Fibroblast of mammary gland (primary cell): ENCODE data around the gene MARK2.

Experiments
- DNase-seq: peaks from one replicate; pipeline ENCODE4 v3.0.0-alpha.2; 2010; ENCODE audit warnings: low read depth
- H3K4me3 ChIP-seq: 2 replicates; pipeline ENCODE4 v1.5.1; 2011; ENCODE audit warnings: low read depth, mild to moderate bottlenecking, low read length, moderate library complexity; ENCODE audit not compliant: control insufficient read depth
- TF ChIP-seq, protein P1 (sequence below): conservative IDR thresholded peaks from 2 replicates; pipeline ENCODE4 v1.5.1; 2011; ENCODE audit warnings: low read depth, low read length, inconsistent platforms; ENCODE audit not compliant: control insufficient read depth, insufficient read depth

Gene MARK2

DNA sequence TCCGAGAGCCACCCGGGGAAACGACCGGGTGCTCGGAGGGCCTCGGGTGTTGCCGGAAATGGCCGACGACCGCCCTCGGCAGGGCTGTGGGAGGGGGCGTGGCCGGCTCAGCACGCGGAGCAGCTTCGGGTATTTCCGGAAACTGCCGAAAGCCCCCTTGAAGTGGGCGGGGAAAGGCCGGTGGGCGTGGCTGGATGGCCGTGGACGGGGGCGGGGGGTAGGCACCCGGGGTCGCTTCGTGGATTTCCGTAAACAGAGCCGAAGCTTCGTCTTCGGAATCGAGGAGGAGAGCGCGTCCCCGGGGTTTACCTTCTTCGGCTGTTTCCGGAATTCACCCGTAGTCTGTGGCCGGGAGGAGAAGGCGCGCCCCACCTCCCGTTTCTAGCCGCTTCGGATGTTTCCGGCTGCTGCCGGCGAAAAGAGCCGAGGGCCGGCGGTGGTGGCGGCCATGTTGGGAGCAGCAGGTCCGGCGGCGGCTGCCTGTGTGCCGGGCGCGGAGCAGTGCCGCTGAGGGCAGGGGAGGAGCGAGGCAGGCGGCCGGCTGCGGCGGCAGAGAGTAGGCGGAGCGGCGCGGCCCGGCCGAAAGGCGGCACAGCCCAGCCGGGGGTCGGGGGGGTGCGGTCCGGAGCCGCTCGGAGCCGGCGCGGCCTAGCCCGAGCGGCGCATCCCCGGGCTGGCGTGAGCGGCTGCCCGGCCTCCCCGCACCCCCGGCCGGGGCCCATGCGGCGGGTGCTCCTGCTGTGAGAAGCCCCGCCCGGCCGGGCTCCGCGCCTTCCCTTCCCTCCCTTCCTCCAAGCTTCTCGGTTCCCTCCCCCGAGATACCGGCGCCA, at the start of gene MARK2:
TSS of gene MARK2 (plus strand) at position 433 of the 830 bp plus-strand sequence. CDS start at position 830, 397 bp downstream.
- peak within 1 kb of the TSS; percentile 92 for H3K4me3 ChIP-seq
- TF ChIP-seq, protein P1, sequence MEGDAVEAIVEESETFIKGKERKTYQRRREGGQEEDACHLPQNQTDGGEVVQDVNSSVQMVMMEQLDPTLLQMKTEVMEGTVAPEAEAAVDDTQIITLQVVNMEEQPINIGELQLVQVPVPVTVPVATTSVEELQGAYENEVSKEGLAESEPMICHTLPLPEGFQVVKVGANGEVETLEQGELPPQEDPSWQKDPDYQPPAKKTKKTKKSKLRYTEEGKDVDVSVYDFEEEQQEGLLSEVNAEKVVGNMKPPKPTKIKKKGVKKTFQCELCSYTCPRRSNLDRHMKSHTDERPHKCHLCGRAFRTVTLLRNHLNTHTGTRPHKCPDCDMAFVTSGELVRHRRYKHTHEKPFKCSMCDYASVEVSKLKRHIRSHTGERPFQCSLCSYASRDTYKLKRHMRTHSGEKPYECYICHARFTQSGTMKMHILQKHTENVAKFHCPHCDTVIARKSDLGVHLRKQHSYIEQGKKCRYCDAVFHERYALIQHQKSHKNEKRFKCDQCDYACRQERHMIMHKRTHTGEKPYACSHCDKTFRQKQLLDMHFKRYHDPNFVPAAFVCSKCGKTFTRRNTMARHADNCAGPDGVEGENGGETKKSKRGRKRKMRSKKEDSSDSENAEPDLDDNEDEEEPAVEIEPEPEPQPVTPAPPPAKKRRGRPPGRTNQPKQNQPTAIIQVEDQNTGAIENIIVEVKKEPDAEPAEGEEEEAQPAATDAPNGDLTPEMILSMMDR = no peak
- peak; percentile 96 for DNase-seq

DNA sequence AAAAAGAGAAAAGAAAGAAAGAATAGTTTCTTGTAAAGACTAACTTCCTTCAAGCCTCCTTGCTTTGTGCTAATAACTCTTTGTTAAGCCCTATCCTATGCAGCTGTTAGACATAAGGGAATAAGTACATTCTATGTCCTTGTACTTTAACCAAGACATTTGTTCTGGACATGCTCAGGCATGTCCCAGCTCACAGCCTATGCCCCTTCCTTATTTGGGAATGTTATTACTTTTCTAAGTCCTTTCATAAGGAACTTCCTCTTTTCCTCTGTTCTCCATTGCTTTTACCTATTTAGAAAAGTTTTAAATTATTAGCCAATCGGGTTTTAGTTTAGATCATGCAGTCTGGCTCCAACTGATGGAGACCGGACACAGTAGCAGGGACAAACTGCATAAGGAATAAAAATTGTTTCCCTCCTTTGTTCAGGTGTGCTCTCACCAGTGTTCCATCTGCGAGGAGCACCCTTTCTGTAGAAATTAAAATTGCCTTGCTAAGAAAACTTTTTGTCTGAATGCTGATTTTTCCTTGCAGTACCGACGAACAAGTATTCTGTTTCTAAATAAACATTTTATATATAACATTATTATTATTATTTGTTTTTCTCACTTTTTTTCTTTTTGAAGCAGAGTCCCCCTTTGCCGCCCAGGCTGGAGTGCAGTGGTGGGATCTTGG, 47.3 kb upstream of the MARK2 start:
- peak; percentile 15 for DNase-seq
- TF ChIP-seq, protein P1 = no peak
- no peak overlapping the region for H3K4me3 ChIP-seq

DNA sequence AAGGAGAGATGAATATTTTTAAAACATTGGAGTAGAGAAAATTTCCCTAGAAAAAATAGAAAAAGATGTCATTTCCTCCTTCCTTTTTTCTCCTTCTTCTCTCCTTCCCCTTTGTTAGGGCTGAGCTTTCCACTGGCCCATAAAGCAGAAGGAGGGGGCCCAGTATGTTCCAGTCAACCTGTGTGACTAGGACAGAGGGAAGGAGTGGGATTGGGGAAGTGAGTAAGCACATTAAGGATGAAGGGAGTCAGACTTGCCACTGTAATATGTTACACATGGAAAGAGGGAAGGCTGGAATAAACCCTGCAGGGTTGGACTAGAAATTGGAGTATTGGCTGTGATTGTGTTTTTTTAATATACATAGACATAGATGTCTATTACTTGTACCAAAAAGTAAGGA, 45.7 kb upstream of the MARK2 start:
- TF ChIP-seq, protein P1 = no peak
- no peak overlapping the region for H3K4me3 ChIP-seq
- peak; percentile 53 for DNase-seq

DNA sequence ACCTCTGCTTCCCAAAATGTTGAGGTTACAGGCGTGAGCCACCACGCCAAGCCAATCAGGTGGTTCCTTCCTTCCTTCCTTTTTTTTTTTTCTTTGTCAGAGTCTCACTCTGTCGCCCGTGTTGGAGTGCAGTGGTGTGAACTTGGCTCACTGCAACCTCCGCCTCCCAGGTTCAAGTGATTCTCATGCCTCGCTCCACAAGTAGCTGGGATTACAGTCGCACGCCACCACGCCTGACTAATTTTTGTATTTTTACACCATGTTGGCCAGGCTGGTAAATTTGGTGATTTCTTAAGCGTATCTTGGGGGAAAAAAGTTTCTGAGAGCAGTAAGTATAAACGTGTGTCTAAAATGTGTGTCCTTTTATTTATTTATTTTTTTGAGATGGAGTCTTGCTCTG, 43.8 kb upstream of the MARK2 start:
- TF ChIP-seq, protein P1 = no peak
- H3K4me3 ChIP-seq = no peak overlapping the region
- DNase-seq = no peak

DNA sequence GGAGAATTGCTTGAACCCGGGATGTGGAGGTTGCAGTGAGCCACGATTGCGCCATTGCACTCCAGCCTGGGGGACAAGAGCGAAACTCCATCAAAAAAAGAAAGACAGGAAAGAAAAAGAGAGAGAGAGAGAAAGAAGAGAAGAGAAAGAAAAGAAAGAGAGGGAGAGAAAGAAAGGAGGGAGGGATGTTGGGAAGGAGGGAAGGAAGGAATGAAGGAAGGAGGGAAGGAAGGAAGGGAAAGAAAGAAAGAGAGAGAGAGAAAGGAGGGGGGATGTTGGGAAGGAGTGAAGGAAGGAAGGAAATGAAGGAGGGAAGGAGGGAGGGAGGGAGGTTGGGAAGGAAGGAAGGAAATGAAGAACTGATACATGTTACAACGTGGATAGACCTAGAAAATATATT, 38.0 kb upstream of the MARK2 start:
- TF ChIP-seq, protein P1 = no peak
- H3K4me3 ChIP-seq = no peak overlapping the region
- DNase-seq = no peak

DNA sequence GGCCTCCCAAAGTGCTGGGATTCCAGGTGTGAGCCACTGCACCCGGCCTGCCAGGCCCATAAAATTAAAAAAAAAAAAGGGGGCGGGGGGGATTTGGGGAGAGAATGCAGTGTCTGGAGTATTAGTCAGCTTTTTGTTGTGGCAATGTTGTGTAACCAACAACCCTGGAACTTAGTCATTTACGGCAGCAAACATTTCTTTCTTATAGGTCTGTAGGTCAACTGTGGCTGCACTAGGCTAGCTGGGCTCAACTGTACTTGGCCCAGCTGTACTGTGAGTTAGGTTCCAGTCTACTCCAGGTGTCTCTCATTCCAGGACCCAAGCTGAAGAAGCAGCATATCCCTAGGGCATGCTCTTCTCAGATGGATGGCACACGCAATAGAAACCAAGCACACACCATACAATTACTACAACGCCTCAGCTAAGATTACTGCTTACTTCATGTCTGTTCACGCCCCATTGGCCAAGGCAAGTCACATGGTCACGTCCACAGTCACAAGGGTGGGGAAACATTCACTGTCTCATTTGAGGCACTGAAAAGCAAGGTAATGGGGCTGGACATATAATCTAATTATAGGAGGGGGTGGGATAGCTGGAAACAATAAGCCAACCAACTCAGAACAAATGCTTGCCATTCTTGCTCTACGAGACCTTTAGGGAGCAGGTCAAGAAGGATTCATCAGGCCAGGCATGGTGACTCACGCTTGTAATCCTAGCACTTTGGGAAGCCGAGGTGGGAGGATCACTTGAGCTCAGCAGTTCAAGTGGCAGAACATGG, 36.1 kb upstream of the MARK2 start:
- H3K4me3 ChIP-seq = no peak overlapping the region
- DNase-seq = peak; percentile 83
- TF ChIP-seq, protein P1 = no peak
